ENCODE measurements around the gene MAMDC4.

DNA sequence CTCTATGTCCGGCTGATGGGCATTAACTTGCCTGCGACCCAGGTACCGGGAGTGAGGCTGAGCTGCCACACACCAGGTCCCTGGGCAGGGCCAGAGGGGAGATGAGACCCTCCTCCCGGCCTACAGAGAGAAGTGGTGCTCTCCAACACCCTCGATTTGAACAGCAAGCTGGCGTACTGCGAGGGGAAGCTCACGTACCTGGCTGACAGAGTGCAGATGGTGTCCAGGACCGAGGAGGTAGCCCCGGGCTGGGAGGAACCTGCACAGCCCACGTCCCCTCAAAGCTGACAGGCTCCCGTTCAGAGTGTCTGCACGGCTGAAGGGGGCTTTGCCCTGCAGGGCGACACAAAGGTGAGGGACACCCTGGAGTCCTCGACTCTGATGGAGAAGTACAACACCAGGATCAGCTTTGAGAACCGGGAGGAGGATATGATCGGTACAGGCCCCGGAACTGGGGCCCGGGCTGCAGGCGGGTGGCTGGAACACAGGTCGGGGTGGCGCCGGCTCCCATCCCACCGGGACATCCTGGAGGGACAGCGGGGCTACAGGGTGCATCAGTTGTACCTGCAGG lies 45.4 kb upstream of the MAMDC4 start:
- TF ChIP-seq POLR2A (IDR thresholded peaks at IDR 0.05), result no peak
- TF ChIP-seq, protein P1, sequence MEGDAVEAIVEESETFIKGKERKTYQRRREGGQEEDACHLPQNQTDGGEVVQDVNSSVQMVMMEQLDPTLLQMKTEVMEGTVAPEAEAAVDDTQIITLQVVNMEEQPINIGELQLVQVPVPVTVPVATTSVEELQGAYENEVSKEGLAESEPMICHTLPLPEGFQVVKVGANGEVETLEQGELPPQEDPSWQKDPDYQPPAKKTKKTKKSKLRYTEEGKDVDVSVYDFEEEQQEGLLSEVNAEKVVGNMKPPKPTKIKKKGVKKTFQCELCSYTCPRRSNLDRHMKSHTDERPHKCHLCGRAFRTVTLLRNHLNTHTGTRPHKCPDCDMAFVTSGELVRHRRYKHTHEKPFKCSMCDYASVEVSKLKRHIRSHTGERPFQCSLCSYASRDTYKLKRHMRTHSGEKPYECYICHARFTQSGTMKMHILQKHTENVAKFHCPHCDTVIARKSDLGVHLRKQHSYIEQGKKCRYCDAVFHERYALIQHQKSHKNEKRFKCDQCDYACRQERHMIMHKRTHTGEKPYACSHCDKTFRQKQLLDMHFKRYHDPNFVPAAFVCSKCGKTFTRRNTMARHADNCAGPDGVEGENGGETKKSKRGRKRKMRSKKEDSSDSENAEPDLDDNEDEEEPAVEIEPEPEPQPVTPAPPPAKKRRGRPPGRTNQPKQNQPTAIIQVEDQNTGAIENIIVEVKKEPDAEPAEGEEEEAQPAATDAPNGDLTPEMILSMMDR (IDR thresholded peaks at IDR 0.05), result no peak

Measured in adrenal gland (tissue), 5 donors.